ENCODE measurements around the gene PREX1.

The PREX1 gene

DNA sequence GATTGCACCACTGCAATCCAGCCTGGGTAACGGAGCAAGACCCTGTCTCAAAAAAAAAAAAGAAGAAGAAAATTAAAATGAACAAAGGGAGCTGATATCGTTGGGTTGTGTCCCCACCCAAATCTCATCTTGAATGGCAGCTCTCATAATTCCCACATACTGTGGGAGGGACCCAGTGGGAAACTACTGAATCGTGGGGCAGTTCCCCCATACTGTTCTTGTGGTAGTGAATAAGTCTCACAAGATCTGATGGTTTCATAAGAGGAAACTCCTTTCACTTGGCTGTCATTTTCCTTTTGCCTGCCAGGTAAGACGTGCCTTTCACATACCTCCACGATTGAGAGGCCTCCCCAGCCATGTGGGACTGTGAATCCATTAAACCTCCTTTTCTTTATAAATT, 149.4 kb downstream of the PREX1 start:
- DNase-seq (ENCODE audit: low spot score) = no peak

DNA sequence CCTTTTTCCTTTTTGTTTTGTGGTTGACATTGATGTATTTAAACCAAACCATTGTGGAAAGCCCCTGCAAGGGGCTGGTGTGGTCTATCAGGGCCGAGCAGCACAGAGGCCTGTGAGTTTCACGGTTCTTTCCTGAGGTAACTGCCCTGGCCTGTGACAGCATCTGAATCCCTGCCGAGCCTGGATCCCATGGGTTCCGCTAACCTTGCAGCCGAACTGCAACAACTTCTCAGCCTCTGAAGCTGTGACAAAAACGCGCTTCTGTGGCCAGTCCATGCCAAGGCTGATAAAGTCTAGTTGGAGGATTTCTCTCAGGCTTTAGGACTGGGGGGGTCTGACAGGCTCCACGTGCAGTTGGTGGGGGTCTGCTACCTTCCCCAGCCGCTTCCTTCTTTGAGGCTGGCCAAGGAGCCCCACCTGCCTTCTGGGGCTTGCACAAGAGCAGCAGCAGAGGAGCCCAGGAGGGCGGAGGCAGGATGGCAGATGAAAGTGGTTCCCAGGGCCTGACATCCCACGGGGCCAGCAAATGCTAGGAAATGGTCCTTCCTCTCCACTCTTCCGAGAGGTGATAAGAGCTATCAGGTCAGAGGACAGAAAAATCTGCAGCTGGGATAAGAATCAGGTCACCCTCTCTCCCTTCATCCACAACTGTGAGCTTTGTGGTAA, 150.9 kb downstream of the PREX1 start:
- DNase-seq (ENCODE audit: low spot score) = no peak

DNA sequence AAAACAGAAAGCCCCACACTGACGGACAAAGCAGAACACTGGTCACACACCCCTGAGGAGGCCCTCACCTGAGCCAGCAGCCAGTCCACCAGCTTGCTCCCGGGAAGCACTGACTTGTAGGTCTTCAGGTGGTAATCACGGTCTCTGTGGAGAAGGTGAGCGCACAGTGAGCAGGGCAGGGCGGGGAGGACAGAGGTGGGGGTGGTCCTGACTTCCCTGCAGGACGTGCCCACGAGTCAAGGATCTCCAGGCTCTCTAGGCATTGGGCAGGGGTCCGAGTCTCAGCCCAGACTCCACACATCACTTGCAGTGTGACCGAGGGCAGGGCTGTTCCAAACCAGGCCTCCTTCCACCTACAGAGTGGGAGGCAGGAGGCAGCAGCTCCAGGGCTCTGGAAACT, 151.7 kb downstream of the PREX1 start:
- no peak for DNase-seq (ENCODE audit: low spot score)

DNA sequence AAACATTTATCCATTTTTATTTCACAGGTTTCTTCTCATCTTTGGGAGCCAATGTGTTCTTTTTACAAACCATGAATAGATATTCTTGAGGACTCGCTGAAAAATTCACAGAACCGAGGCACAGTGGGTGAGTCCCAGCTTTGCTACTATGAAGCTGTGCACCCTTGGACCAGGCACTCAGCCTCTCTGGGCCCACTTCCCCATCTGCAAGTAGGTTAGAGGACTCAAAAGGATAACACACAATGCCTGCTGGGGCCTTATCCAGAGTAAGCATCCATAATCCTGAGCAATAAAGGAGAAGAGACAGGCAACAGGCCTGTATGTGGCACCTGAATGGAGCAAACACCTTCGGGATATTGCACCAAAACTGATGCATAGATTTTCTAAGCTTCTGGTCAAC, 153.3 kb downstream of the PREX1 start:
- DNase-seq (ENCODE audit: low spot score) = no peak

DNA sequence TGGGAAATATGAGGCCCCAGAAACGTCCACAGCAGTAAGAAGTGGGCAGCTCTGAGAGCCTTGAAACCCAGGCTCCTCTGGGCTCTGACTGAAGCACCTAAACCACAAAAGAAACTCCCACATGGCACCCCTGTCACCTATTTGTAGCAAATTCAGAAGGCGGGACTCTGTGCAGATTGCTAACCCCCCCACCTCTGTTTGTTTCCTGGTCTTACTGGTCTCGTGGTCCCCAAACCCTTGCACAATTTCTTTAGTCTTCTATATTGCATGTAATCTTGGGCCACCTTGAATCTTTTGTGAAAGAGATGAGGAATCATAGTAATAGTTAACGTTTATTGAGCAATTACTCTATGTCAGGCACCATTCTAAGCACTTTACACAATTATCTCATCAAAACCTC, 154.3 kb downstream of the PREX1 start:
- no peak for DNase-seq (ENCODE audit: low spot score)

DNA sequence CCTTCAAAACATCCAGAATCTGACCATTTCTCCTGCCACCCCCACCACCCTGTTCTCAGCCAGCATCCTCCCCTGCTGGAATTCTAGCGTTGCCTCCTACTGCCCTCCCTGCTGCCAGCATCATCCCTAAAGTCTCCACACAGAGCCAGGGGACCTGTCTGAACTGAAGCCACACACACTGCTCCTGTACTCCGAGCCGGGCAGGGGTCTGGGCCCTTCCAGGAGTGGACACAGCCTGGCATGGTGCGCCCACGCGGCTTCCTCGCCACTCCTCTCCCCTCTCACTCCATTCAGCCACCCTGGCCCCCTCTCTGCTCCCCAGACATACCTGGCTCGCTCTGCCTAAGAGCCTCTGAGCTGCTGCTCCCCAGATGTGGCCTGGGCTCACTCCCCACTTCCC, 155.5 kb downstream of the PREX1 start:
- no peak for DNase-seq (ENCODE audit: low spot score)

DNA sequence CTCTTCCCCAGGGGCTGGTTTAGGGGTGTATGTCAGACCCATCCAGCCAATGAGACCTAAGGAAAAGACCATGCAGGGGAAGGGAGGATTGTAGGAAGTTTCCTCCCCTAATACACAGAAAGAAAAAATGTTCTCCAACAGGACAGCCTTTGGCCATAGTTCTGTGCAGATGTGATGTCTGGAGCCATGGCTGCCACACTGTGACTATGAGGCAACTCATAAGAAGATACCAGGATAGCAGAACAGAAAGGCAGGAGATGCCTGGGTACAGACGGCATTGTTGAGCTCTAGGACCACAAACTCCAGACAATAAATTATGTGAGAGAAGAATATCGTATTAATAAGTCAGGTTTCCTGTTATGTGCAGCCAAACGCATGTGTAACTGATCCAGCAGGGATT, 156.7 kb downstream of the PREX1 start:
- DNase-seq (ENCODE audit: low spot score) = no peak

DNA sequence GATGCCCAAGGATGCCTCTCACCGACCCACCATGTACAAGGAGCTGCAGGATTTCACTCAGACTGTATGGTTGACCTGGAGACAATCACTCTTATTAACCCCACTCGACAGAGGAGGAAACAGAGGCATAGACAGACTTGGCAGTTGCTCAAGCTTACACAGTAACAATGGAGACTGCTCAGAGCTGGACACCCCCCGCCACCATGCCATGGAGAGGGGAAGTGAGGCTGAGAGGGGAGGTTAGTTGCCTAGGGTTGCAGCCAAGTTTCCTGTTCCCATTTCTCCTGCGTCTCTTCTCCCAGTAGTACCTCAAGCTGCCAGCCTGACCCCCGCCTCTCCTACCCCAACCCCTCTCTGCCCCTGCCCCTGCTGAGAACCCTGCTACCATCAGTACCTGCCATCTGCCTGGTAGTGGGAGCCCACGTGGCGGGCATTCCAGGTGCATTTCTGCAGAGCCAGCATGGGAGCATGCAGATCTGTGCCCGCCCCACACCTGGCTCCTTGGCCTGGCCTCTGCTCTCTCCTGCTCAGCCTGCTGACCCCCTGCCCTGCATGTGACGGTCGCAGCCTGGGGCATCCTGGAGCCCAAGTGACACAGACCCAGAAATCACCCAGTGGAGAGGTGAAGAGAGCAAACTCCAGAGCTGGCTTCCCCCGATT, 157.7 kb downstream of the PREX1 start:
- DNase-seq (ENCODE audit: low spot score) = no peak

DNA sequence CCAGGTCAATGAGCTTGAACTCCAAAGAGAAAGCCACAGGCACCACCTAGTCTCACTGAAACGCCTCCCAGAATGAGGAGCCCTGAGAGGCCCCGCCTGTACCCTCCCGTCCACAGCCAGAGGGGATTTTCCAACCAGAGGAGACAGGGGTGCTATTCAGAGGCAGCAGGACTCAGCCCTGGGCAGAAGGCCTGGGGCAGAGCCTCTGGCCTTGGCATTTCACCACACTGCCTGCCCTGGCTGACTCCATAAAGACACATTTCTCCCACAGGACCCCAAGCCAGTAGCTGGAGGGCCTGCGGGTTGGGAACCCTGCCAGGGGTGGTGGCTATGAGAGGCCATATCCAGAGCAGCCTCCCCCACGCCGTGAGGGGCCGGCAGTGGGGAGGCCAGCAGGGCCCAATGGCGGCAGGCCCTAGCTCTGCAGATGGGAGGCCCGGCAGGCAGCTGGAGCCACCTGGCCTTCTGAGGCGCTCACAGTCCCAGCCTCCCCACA, 159.3 kb downstream of the PREX1 start:
- no peak for DNase-seq (ENCODE audit: low spot score)

DNA sequence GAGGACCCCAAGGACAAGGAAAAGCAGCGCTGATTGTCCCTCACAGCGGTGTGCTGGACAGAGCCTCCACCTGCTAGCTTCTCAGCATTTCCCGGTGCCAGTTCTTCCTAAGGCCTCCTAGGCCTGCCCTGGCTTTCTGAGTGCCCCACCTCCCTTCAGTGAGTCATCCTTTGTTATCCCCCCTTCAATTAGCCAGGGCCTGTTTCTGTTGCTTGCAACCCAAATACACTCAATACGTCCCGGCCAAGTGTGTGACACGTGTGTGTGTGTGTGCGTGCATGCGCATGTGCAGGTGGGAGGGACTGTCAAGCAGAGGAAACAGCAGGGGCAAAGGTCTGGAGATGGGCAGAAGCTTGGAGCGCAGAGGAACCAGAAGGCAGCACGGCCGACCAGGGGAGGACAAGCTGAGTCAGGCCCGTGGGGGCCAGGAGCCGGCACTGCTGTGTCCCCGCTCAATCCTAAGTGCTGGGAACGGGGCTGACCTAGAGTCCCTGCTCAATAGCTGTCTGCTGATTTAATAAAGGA, 159.8 kb downstream of the PREX1 start:
- DNase-seq (ENCODE audit: low spot score) = no peak

DNA sequence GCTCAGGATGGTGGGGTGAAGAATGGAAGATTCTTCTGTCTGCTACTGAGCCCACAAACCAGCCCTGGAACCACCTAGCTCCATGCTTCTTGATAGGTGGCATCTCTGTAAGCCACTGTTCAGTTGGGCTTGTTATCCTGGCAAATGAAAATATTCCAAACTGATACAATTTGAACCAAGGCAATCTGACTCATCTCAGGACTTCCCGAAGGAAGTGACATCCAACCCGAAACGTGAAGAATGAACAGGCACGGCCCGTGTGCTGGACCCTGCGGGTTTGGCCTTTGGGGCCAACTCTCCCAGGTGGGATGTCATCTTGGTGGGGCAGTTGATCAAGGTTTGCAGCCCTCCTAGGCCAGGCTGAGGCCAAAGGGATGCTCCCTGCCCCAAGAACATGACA, 160.3 kb downstream of the PREX1 start:
- no peak for DNase-seq (ENCODE audit: low spot score)

DNA sequence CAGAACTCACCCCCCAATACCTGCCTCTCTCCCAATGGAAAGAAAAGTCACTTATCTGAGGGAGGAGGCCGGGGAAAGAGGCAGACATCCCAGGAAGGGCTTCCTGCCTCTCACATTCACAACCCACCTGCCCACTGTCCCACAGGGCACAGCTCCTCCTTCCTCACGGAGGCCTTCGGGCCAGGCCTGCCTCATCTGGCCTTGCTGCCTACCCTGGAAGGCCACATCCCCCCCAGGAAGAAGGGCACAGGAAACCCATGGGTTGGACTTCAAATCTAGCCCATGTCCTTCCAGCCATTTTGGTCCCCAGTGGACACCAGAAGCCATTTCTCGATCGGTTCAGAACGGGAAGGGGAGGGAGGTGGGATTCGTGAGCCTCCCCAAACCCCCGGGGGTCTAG, 162.0 kb downstream of the PREX1 start:
- no peak for DNase-seq (ENCODE audit: low spot score)

DNA sequence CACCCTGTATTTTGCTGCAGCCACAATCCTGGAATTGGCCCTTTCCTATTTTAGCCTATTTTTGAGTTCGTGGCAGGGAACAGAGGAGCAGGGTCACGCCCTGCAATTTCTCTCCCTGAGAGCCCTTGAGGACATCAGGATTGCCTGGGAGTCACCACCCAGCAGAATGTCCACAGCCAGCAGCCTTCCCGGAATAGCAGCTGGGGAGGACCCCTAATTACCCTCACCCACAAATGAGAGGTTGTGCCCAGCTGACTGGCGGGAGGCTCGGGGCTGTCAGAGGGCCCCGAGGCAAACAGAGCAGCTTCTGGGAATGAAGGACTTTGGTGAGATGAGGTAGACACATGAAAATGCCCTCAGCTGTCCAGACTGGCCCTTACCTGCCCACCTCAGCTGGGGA, 165.1 kb downstream of the PREX1 start:
- DNase-seq (ENCODE audit: low spot score) = no peak

DNA sequence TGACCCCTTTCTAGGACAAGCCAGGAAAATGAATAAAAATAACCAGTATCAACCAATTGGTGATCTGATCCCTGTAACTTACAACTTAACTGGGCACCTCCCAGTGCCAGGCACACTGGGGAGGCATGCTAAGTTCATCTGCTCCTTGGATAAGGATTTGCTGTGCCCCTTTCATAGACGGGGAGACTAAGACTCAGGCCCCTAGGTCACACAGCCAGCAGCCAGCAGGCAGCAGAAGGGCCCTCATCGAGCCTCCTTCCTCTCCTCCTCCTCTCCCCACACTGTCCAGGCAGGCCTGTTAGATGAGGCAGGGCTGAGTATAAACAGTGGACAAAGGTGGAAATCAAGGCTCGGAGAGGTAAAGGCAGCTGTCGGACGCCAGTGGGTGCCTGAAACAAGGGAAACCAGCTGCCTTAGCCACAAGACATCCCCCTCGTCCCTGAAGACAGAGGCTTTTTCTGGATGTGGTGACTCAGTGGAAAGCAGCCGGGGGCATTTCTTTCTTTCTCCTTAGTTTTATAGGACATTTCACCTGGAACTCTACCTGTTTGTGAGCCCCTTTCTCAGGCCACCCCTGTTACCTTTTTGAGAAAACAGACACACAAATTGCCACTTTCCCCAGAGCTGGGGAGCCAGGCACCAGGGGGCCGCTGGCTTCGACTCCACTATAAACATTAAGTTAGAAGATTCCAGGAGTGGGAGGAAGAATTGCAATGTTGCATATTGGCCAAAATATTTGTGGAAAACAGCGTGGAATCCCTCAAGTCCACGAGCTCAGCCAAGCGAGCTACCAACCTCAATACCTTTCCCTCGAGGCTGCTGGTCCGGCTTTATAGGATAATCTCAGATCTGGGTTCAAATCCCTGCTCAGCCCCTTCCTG, 166.0 kb downstream of the PREX1 start:
- DNase-seq (ENCODE audit: low spot score) = no peak

DNA sequence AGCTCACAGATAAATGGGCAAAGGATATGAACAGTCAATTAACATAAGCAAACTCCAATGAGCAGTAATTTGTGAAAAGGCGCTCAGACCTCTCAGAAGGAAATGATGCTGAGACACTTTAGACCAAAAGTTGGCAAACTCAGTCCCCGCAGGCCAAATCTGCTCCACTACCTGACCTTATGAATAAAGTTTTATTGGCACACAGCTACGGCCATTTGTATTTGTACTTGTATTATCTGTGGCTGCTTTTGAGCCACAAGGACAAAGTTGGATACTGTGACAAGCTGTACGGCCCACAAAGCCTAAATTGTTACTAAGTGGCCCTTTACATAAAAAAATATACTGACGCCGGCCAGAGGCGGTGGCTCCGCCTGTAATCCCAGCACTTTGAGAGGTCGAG, 167.0 kb downstream of the PREX1 start:
- no peak for DNase-seq (ENCODE audit: low spot score)

DNA sequence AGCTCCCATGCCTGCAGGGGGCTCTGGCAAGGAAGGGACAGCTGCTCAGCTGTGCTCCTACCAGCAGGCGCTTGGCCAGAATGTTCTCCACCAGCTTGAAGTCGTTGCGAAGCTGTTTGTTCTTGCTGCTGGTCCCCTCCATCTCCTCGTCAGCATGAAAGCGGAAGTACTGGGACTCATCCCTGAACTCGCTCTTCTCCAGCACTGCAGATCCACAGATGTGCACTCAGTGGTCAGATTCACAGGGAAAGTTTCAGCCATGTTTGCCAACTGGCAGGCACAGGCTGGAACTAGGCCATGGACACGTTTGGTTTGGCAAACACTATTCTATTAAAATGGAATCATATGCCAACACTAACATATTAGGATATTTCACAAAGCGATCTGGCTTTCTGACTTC, 167.9 kb downstream of the PREX1 start:
- no peak for DNase-seq (ENCODE audit: low spot score)

DNA sequence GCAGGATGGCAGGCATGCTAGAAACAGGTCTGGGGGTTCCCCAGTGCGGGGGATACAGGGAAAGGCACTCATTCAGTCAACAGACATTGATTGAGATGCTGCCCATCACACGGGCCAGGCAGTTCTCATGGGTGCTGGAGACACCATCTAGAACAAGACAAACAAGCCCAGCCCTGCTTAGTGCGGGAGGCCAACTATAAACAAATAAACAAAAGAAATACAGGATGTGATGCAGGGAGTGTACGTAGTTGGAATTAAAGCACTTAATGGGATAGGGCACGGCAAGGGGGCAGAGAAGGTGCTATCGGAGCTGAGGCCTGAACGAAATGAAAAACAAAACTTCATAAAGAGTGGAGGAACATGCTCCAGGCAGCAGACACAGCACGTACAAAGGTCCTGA, 169.3 kb downstream of the PREX1 start:
- no peak for DNase-seq (ENCODE audit: low spot score)

DNA sequence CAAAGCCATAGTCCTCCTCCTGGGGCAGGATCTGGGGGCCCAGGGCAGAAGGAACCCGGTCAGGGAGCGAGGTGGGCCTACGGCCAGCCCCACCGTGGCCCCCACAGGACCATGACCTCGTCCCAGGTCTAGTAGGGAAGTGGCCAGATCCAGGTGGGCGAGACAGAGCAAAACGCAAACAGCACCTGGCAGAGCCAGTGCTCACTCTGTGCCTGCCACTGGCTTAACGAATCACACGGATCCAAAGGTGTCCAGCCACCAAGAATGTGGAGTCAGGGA, 169.7 kb downstream of the PREX1 start:
- DNase-seq (ENCODE audit: low spot score) = no peak

DNA sequence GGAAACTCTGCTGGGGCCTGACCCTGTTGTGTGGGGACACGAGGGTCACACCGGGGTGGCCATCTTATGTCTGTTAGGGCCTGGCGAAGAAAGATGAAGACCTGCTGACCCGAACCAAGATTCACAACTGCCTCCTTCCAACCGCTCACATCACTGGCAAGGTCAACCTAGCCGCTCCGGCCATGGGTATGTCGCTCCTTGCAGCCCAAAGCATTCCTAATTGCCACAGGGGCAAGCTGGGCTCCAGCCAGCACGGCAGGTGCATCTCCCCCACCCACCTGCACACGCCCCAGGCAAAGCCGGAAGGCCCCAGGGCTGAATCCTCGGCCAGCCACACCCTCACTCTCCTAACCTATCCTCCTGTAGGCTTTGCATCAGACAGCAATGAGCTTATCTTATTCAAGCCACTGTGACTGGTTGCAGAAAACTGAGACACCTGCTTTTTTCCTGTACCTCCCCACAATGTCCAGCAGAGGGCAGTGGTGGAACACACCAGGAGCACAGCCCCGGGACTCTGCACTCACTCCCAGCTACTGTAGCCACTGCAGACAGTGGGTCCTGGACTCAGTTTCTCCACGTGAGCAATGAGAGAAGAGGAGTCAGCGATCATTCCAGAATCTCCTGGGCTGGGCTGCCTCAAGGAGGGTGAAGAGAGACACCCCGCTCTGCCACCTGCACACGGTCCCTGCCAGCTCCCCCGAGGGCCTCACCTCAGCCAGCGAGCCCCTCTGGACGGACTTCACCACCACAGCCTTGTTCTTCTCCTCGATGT, 170.2 kb downstream of the PREX1 start:
- DNase-seq (ENCODE audit: low spot score) = peak; percentile 80

DNA sequence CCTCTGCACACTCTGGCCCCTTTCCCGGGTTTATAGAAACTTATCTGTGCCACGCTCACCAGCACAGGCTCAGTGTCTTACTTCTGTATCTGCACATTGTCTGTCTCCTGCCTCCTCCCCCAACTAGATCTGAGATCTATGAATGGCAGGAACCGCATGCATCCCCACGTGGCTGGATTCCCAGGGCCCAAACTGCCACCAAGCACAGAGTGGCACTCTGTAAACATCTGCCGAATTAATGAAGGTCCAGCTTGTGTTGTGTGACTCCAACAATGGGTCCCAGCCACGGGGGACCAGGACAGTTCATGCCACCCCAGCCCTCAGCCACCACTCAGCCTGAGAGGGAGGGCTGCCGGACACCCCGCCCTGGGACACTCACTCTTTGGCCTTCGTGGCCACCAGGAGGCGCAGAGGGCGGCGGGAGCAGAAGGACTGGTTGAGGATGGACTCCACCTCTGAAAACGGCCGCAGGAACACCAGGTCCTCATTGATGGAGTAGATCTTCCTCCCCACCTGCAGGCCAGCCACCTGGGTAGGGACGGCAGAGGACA, 171.1 kb downstream of the PREX1 start:
- DNase-seq (ENCODE audit: low spot score) = no peak

DNA sequence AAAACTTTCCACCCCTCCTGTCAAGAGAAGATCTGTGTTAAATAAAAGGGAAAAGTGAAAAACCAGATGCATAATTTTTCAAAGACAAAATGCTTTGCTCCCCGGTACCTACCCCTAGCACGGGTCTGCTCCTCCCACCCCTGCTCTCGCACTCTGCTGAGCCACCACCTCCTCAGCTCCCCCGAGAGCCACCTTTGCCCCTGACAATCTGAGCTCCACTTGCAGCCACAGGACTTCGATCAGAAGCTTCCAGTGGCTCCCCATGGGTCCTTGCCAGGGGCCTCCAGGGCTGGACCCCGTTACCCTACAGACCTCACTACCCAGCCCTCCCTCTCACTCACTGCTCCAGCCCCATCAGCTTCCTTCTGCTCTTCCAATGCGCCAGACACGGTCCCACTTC, 171.7 kb downstream of the PREX1 start:
- DNase-seq (ENCODE audit: low spot score) = no peak

DNA sequence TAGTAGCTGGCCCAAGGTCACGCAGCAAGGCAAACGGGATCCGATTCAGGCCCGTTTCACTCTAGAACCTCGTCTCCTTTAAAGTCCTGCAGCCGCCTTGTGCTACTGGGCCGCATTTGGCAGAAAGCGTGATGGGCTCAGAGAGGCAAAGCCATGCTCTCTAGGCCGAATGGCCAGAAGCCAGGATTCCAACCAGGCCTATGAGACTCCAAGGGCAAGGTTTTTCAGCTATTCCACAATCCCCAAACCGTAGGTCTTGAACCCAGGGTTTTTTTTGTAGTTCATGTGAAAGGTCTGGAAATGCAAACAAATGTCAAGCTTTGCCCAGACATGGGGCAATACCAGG, 174.1 kb downstream of the PREX1 start:
- DNase-seq (ENCODE audit: low spot score) = no peak

Measured in hematopoietic multipotent progenitor cell treated with erythropoietin and hydrocortisone succinate and interleukin-3 and kit ligand, for 17 days (in vitro differentiated cells).